Measurements from ENCODE around the gene CDC14A.

CDC14A gene

DNA sequence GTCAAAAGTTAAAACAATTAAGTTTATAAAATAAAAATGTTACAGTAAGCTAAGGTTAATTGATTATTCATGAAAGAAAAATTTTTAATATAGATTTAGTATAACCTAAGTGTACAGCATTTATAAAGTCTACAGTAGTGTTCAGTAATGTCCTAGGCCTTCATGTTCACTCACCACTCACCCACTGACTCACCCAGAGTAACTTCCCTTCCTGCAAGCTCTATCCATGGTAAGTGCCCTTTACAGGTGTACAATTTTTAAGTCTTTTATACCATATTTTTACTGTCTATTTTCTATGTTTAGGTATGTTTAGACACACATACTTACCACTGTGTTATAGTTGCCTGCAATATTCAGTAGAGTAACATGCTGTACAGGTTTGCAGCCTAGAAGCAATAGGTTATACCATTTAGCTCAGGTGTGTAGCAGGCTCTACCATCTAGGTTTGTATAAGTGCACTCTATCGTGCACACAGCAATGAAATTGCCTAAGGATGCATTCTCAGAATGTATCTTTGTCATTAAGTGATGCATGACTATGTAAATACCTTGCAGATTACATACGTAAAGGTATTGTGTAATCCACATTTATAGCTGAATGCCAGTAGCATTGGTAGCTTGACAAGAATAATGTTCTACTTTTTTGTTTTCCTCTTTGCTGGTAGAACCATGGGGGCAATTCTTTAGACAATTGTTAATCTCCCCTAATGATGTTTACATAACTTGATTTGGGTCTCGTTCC is 149.9 kb downstream of the CDC14A start:
- no peak for DNase-seq
- Histone ChIP-seq H3K27ac (ENCODE audit: low read length, poor library complexity, severe bottlenecking) (no peak overlapping the region), H3K4me2 (ENCODE audit: low read length, poor library complexity, severe bottlenecking) (no peak overlapping the region), H2BK12ac (ENCODE audit: low read length in 2 of 2) (no peak overlapping the region), H3K9me3 (ENCODE audit: control insufficient read depth, low read length) (no peaks in the 10 kb centered on the region), H2BK15ac (ENCODE audit: low read depth, poor library complexity, severe bottlenecking) (no peak overlapping the region), H2BK120ac (ENCODE audit: low read depth, low read length) (no peak overlapping the region), H3K79me1 (replicated peaks; ENCODE audit: low read length, poor library complexity, severe bottlenecking) (no peaks in the 10 kb centered on the region), H3K27me3 (ENCODE audit: control insufficient read depth in 1 of 2, insufficient read depth in 1 of 2, low read length in 2 of 2) (no peaks in the 10 kb centered on the region), H4K91ac (ENCODE audit: low read length) (no peak overlapping the region), H3K4me3 (ENCODE audit: insufficient read depth in 1 of 2, low read depth in 1 of 2, low read length in 2 of 2) (no peak overlapping the region), H2AK5ac (ENCODE audit: low read length, severe bottlenecking) (no peak overlapping the region), H3K14ac (ENCODE audit: low read length in 2 of 2) (no peak overlapping the region), H3K36me3 (ENCODE audit: control insufficient read depth in 1 of 2, insufficient read depth in 2 of 2, low read depth in 1 of 2, low read length in 2 of 2) (peaks cover 7 to 16% of the 10 kb centered on the region in 2 experiments), H2BK5ac (ENCODE audit: low read depth, low read length, poor library complexity, severe bottlenecking) (no peak overlapping the region), H4K8ac (ENCODE audit: low read length) (no peak overlapping the region), H3K23ac (ENCODE audit: low read length in 2 of 2) (no peak overlapping the region), H3K4ac (ENCODE audit: low read depth in 1 of 2, low read length in 2 of 2) (no peak overlapping the region), H3K9ac (ENCODE audit: low read length) (no peak overlapping the region), H3K4me1 (ENCODE audit: control insufficient read depth, insufficient read depth, low read depth, low read length) (no peaks in the 10 kb centered on the region), H3K18ac (ENCODE audit: low read depth in 1 of 2, low read length in 2 of 2) (no peak overlapping the region), H2AFZ (ENCODE audit: low read depth, low read length) (no peak overlapping the region)
- 90% methylated on average over 2 of the region's 3 CpGs for WGBS

DNA sequence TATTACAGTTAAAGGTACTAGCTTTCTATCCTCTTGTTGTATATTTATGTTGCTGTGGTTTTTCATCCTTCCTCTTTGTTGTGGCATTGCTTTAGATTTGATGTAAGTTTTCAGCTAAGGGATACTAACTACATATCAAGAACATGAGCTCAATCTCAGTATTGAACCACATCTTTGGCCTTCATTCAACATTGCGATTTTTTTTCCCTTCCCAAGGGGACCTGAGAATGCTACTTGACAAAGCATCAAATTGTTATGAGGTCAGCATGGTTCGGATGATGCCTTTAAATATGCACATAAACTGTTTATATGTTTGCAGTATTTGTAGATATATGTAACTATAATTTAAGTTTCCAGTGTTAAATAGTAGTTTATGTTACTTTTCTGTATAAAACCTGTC is 153.9 kb downstream of the CDC14A start:
- no peak overlapping the region for H3K4ac ChIP-seq (ENCODE audit: low read depth in 1 of 2, low read length in 2 of 2)
- DNase-seq, result no peak
- H3K4me2 ChIP-seq (ENCODE audit: low read length, poor library complexity, severe bottlenecking), result no peak overlapping the region
- no peak overlapping the region for H3K9ac ChIP-seq (ENCODE audit: low read length)
- H4K8ac ChIP-seq (ENCODE audit: low read length), result no peak overlapping the region
- H3K4me3 ChIP-seq (ENCODE audit: insufficient read depth in 1 of 2, low read depth in 1 of 2, low read length in 2 of 2), result no peak overlapping the region
- no peak overlapping the region for H2AFZ ChIP-seq (ENCODE audit: low read depth, low read length)
- no peaks in the 10 kb centered on the region for H3K9me3 ChIP-seq (ENCODE audit: control insufficient read depth, low read length)
- no peaks in the 10 kb centered on the region for H3K27me3 ChIP-seq (ENCODE audit: control insufficient read depth in 1 of 2, insufficient read depth in 1 of 2, low read length in 2 of 2)
- 100% methylated on average over 1 of the region's 2 CpGs for WGBS
- H2BK120ac ChIP-seq (ENCODE audit: low read depth, low read length), result no peak overlapping the region
- H3K36me3 ChIP-seq (ENCODE audit: control insufficient read depth in 1 of 2, insufficient read depth in 2 of 2, low read depth in 1 of 2, low read length in 2 of 2), result no peaks in the 10 kb centered on the region
- no peak overlapping the region for H2BK15ac ChIP-seq (ENCODE audit: low read depth, poor library complexity, severe bottlenecking)
- H2AK5ac ChIP-seq (ENCODE audit: low read length, severe bottlenecking), result no peak overlapping the region
- no peak overlapping the region for H3K27ac ChIP-seq (ENCODE audit: low read length, poor library complexity, severe bottlenecking)
- H3K14ac ChIP-seq (ENCODE audit: low read length in 2 of 2), result no peak overlapping the region
- H3K23ac ChIP-seq (ENCODE audit: low read length in 2 of 2), result no peak overlapping the region
- no peaks in the 10 kb centered on the region for H3K4me1 ChIP-seq (ENCODE audit: control insufficient read depth, insufficient read depth, low read depth, low read length)
- H2BK5ac ChIP-seq (ENCODE audit: low read depth, low read length, poor library complexity, severe bottlenecking), result no peak overlapping the region
- no peak overlapping the region for H2BK12ac ChIP-seq (ENCODE audit: low read length in 2 of 2)
- no peaks in the 10 kb centered on the region for H3K79me1 ChIP-seq (replicated peaks; ENCODE audit: low read length, poor library complexity, severe bottlenecking)
- no peak overlapping the region for H3K18ac ChIP-seq (ENCODE audit: low read depth in 1 of 2, low read length in 2 of 2)
- H4K91ac ChIP-seq (ENCODE audit: low read length), result no peak overlapping the region

DNA sequence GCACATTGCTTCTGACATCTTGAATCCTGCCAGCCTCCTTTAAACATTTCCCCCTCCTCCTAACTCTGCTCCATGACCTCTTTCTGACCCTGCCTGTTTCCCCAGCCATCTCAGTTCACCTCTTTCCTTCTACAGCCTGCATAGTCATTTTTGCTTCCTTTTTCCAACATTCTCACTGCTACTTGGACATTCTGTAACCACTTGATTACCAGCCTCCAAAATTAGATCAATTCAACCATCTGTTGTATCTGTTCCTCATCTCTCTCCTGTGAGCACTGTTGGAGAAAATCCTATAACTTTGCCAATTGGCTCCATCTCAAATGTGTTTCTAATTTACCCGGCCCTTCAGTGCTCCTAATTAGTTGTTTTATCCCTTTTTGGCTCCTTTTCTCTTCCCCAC is 158.1 kb downstream of the CDC14A start:
- no peak overlapping the region for H3K27ac ChIP-seq (ENCODE audit: low read length, poor library complexity, severe bottlenecking)
- no peak overlapping the region for H2BK12ac ChIP-seq (ENCODE audit: low read length in 2 of 2)
- no peak overlapping the region for H3K4me2 ChIP-seq (ENCODE audit: low read length, poor library complexity, severe bottlenecking)
- no peak overlapping the region for H4K91ac ChIP-seq (ENCODE audit: low read length)
- no peaks in the 10 kb centered on the region for H3K9me3 ChIP-seq (ENCODE audit: control insufficient read depth, low read length)
- no peak overlapping the region for H3K9ac ChIP-seq (ENCODE audit: low read length)
- H4K8ac ChIP-seq (ENCODE audit: low read length), result no peak overlapping the region
- WGBS, result 91% methylated on average over 1 of the region's 1 CpG
- no peak overlapping the region for H3K14ac ChIP-seq (ENCODE audit: low read length in 2 of 2)
- no peak overlapping the region for H2BK15ac ChIP-seq (ENCODE audit: low read depth, poor library complexity, severe bottlenecking)
- no peak overlapping the region for H3K18ac ChIP-seq (ENCODE audit: low read depth in 1 of 2, low read length in 2 of 2)
- no peak overlapping the region for H2AFZ ChIP-seq (ENCODE audit: low read depth, low read length)
- H3K23ac ChIP-seq (ENCODE audit: low read length in 2 of 2), result no peak overlapping the region
- H3K4me3 ChIP-seq (ENCODE audit: insufficient read depth in 1 of 2, low read depth in 1 of 2, low read length in 2 of 2), result no peak overlapping the region
- no peak for DNase-seq
- H3K27me3 ChIP-seq (ENCODE audit: control insufficient read depth in 1 of 2, insufficient read depth in 1 of 2, low read length in 2 of 2), result no peaks in the 10 kb centered on the region
- no peak overlapping the region for H2BK5ac ChIP-seq (ENCODE audit: low read depth, low read length, poor library complexity, severe bottlenecking)
- H2BK120ac ChIP-seq (ENCODE audit: low read depth, low read length), result no peak overlapping the region
- H3K79me1 ChIP-seq (replicated peaks; ENCODE audit: low read length, poor library complexity, severe bottlenecking), result no peaks in the 10 kb centered on the region
- no peak overlapping the region for H3K4ac ChIP-seq (ENCODE audit: low read depth in 1 of 2, low read length in 2 of 2)
- no peaks in the 10 kb centered on the region for H3K36me3 ChIP-seq (ENCODE audit: control insufficient read depth in 1 of 2, insufficient read depth in 2 of 2, low read depth in 1 of 2, low read length in 2 of 2)
- H2AK5ac ChIP-seq (ENCODE audit: low read length, severe bottlenecking), result no peak overlapping the region
- H3K4me1 ChIP-seq (ENCODE audit: control insufficient read depth, insufficient read depth, low read depth, low read length), result no peaks in the 10 kb centered on the region

DNA sequence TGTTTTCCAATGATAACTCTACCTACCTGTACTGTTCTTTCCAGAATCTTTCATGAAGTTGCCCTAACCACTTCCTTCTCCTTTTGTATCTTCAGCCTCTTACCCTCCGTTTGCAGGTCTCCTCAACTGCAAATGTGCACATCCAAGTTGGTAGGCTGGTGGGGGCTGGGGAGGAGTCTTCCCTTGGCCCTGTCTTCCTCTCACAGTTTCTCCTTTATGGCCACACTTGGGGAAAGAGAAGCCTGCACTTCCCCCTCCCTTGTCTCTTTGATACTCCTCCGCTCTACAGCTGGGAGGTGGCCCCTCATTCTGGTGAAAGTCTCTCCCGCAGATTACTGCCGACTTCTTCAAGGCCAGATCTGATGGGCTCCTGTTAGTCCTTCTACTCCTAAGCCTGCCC is 158.8 kb downstream of the CDC14A start:
- H3K4ac ChIP-seq (ENCODE audit: low read depth in 1 of 2, low read length in 2 of 2), result no peak overlapping the region
- H3K18ac ChIP-seq (ENCODE audit: low read depth in 1 of 2, low read length in 2 of 2), result no peak overlapping the region

More for the DNA sequence above, 158.8 kb downstream of the CDC14A start:
- Histone ChIP-seq H4K8ac (ENCODE audit: low read length) (no peak overlapping the region), H3K79me1 (replicated peaks; ENCODE audit: low read length, poor library complexity, severe bottlenecking) (no peaks in the 10 kb centered on the region), H4K91ac (ENCODE audit: low read length) (no peak overlapping the region), H3K9me3 (ENCODE audit: control insufficient read depth, low read length) (no peaks in the 10 kb centered on the region), H2BK5ac (ENCODE audit: low read depth, low read length, poor library complexity, severe bottlenecking) (no peak overlapping the region), H3K14ac (ENCODE audit: low read length in 2 of 2) (no peak overlapping the region), H3K4me2 (ENCODE audit: low read length, poor library complexity, severe bottlenecking) (no peak overlapping the region), H2AFZ (ENCODE audit: low read depth, low read length) (no peak overlapping the region), H3K4me3 (ENCODE audit: insufficient read depth in 1 of 2, low read depth in 1 of 2, low read length in 2 of 2) (no peak overlapping the region), H3K4me1 (ENCODE audit: control insufficient read depth, insufficient read depth, low read depth, low read length) (no peaks in the 10 kb centered on the region), H2BK12ac (ENCODE audit: low read length in 2 of 2) (no peak overlapping the region), H2AK5ac (ENCODE audit: low read length, severe bottlenecking) (no peak overlapping the region), H3K9ac (ENCODE audit: low read length) (no peak overlapping the region), H2BK15ac (ENCODE audit: low read depth, poor library complexity, severe bottlenecking) (no peak overlapping the region), H2BK120ac (ENCODE audit: low read depth, low read length) (no peak overlapping the region), H3K27ac (ENCODE audit: low read length, poor library complexity, severe bottlenecking) (no peak overlapping the region), H3K36me3 (ENCODE audit: control insufficient read depth in 1 of 2, insufficient read depth in 2 of 2, low read depth in 1 of 2, low read length in 2 of 2) (no peaks in the 10 kb centered on the region), H3K23ac (ENCODE audit: low read length in 2 of 2) (no peak overlapping the region), H3K27me3 (ENCODE audit: control insufficient read depth in 1 of 2, insufficient read depth in 1 of 2, low read length in 2 of 2) (no peaks in the 10 kb centered on the region)
- 98% methylated on average over 4 of the region's 4 CpGs for WGBS
- DNase-seq, result no peak
